ENCODE results near the gene HPCAL1.
"Not testable (repeated sequence)": the region's sequence is repeated elsewhere in the genome, so short reads cannot be mapped to it uniquely, and the experiment has no call there.

HPCAL1 gene

DNA sequence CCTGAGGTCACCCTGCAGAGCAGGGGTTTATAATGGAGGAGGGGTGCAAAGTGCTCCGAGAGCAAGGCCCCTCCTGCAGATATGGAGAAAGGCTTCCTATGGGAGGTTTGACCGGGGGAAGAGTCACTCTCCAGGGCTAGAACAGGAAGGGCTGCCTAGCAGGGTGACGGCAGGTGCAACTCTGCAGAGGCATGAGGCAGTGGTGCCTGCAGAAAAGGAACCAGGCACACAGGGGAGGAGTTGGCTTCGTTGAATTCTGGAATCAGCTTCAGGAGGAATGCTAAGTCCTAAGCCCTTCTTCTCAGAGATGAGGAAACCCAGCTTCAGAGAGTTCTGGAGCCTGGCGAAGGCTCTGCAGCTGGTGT lies 17.5 kb upstream of the HPCAL1 start:
- no peak for DNase-seq (ENCODE audit: low spot score)

GRCh38 chr2:10285556-10286198 lies 17.0 kb upstream of the HPCAL1 start:
- peak; percentile 73 for DNase-seq (ENCODE audit: low spot score)

GRCh38 chr2:10286216-10287037 lies 16.3 kb upstream of the HPCAL1 start:
- no peak for DNase-seq (ENCODE audit: low spot score)

GRCh38 chr2:10287761-10288160 lies 14.9 kb upstream of the HPCAL1 start:
- DNase-seq (ENCODE audit: low spot score), result no peak

DNA sequence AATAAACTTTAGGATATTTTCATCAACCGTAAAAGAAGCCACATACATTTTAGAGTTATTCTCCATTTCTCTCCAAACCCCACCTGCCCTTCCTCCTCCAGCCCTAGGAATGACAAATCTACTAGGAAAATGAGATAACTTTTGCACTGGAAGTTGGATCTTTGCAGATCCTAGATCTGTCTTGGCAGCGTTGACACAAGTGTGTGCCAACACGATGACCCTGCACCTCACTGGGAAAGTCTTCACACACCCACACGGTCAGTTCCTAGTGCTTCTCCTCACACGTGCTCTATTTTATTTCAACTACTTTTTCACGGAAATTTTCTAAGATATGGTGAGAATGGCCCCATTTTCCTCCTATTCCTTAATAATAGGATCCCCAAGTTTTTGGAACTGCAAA lies 14.1 kb upstream of the HPCAL1 start:
- no peak for DNase-seq (ENCODE audit: low spot score)

DNA sequence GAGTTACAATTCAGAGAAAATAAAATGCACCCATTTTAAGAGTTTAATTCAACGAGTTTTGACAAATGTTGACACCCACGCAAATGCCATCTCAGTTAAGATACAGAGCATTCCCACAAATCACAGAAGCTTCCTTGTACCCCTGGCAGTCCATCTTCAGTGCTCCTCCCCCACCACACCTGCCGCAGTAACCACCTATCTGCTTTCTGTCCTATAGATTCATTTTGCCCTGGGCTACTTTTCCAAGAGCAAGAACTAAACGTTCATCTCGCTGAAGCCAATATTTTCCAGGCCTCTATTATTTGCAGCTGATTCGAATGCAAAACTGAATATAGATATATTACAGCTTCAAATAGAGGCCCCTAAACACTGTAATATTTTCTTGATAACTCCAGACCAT lies 13.4 kb upstream of the HPCAL1 start:
- DNase-seq (ENCODE audit: low spot score), result no peak

DNA sequence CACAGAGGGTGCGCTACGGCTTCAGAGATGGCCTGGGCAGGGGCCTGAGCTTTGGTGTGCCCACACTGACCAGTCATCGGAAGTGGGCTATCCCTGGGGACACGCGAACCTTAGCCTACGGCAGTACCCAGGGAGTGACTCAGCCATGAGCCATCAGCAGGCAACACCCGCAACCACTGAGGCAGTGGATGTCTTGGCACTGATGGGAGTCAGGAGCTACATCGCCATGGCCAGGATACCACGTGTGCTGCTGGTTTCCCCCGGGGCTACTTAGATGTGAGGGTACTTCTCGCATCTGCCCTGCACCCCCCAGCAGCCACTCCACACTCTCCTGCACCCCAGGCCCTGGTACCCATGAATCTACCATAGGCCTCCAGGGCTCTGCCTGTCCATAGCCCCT lies 12.8 kb upstream of the HPCAL1 start:
- no peak for DNase-seq (ENCODE audit: low spot score)

DNA sequence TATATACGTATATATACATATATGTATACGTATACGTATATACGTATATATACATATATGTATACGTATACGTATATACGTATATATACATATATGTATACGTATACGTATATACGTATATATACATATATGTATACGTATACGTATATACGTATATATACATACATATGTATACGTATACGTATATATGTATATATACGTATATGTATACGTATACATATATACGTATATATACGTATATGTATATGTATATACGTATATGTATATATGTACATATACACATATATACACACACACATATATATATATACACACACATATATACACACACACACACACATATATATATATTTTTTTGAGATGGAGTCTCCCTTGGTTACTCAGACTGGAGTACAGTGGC lies 11.3 kb upstream of the HPCAL1 start:
- not testable (repeated sequence) for DNase-seq (ENCODE audit: low spot score)

GRCh38 chr2:10292033-10292432 lies 10.7 kb upstream of the HPCAL1 start:
- DNase-seq (ENCODE audit: low spot score), result no peak

DNA sequence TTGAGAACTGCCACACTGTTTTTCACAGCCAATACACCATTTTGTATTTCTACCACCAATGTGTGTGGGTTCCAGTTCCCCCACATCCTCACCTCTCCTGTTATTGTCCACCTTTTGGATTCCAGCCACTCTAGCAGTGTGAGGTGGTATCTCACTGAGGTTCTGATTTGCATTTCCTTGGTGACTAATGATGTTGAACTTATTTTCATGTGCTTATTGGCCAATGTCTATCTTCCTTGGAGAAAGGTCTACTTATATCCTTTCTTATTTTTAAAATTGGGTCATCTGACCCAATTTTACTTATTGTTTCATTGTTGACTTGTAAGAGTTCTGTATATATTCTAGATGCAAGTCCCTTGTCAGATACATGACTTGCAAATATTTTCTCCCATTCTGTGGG lies 9.1 kb upstream of the HPCAL1 start:
- no peak for DNase-seq (ENCODE audit: low spot score)

DNA sequence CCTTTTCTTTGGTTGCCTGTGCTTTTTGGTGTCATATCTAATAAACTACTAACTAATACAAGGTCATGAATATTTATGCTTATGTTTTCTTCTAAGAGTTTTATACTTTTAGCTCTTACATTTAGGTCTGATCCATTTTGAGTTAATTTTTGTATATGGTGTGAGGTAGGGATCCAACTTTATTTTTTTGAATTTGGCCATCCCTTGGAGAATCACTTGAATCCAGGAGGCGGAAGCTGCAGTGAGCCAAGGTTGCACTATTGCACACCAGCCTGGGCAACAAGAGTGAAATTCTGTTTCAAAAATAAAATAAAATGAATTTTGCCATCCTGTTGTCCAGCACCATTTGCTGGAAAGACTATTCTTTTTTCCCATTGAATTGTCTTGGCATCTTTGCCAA lies 8.6 kb upstream of the HPCAL1 start:
- no peak for DNase-seq (ENCODE audit: low spot score)

GRCh38 chr2:10295649-10296048 lies 7.1 kb upstream of the HPCAL1 start:
- not testable (repeated sequence) for DNase-seq (ENCODE audit: low spot score)

DNA sequence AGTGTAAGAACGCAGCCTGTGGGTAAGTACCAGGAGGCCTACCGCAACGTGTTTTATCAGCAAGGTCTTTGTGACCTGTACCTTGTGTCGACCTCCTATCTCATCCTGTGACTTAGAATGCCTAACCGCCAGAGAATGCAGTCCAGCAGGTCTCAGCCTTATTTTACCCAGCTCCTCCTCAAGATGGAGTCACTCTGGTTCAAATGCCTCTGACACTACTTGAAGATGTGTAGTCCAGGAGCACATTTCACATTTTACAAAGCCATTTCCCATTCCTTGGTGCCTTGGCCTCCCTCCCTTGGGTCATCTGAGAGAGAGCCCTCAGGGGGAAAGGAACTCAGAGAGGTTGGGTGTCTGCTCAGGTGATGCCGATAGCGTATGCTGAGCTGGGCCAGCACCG lies 6.6 kb upstream of the HPCAL1 start:
- DNase-seq (ENCODE audit: low spot score), result no peak

GRCh38 chr2:10297191-10297830 lies 5.4 kb upstream of the HPCAL1 start:
- no peak for DNase-seq (ENCODE audit: low spot score)

GRCh38 chr2:10297959-10298531 lies 4.7 kb upstream of the HPCAL1 start:
- DNase-seq (ENCODE audit: low spot score), result no peak

- not testable (repeated sequence) for DNase-seq (ENCODE audit: low spot score)
Measured at GRCh38 chr2:10298777-10299176, 3.9 kb upstream of the HPCAL1 start.

DNA sequence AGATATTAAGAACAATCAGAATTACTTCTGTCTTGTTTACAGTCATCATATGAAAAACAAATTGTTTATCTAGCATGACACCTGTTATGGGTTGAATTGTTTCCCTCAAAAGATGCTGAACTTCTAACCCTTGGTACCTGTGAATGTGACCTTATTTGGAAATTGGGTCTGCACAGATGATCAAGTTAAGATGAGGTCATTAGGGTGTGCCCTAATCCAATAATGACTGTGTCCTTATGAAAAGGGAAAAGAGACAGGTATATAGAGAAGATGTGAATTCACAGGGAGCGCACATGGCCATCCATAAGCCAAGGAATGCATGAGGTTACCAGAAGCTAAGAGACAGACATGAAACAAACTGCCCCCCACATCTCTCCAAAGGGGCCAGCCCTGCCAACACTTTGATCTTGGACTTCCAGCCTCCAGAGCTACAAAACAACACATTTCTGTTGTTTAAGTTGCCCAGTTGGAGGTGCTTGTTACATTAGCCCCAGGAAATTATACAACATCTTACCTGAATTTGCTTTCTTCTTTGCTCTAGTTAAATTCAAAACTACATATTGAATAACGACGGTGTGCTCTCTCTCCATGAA lies 2.3 kb upstream of the HPCAL1 start:
- no peak for DNase-seq (ENCODE audit: low spot score)

DNA sequence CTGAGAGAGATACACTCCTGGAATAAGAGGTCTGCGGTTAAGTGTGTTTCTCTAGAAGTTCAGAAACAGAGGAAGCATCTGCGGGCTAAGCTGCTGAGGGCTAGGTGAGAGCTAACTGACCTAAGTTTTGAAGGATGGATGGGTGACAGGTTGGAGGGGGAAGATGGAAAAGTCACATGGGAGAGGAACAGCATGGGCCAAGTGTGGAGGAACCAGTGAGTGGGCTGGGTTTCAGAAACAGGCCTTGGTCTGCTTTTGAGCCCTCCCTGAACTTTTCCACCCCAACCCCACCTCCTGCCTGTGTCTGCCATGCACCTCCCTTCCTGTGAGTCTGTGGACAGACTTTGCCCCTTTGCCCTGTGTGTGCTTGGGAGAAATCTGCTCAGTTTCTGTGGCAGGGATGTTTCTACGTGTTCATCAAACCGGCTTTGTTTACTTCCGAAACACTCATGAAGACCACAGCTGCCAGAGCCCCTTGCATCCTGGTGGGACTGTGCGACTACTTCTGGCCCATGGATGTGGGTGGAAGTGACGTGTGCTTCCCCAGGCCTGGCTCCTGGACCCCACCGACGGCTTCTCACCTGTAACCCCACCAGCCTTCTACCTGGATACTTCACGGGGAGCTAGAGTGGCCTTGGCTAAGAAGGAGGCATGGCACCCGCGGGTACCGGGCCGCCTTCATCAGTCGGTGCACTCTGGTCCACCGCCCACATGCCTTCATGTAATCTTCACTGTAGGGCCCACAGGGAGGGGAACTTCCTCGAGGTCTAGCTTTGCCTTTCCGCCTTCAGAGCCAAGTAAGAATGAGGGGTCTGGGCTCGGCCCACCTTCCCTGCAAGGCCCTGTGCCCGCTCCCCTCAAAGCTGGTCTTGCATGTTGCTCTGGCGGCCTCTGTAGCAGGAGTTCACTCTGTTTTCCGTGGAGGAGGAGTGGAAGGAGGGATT lies 1.4 kb upstream of the HPCAL1 start:
- DNase-seq (ENCODE audit: low spot score), result no peak

- DNase-seq (ENCODE audit: low spot score), result no peak
Measured at GRCh38 chr2:10301941-10302478, 694 bp upstream of the HPCAL1 start.

DNA sequence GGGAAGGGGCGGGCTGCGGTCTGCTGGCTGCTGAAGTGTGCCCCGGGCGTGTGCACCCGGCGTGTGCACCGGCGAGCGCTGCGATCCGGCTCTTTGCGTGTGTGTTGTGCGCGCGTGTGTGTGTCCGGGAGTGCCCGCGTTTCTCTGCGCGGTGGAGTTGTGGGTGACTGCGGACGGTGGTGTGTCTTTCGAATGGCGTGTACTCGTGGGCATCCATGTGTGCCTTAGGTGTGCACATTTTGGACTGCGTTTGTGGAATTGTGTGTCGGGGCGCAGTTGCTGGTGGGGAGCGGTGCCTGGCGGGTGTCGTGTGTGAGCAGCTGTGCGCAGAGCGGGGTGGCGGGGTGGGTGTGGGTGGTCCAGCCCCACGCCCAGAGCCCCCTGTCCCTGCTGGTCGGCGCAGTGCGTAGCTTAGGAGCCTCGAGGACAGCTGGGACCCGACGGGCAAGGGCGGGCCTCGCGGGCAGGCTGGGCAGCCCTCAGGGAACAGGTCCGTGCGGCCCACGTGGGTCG lies 533 bp downstream of the HPCAL1 start:
- no peak for DNase-seq (ENCODE audit: low spot score)
